SK-N-DZ (cell line): Measurements from ENCODE around the gene TEAD1.
"Not testable (repeated sequence)": the region's sequence is repeated elsewhere in the genome, so short reads cannot be mapped to it uniquely, and the experiment has no call there.

ENCODE experiments used
- DNase-seq: peaks from one replicate; pipeline ENCODE4 v3.0.0-alpha.2; 2015; ENCODE audit warnings: low spot score

Gene TEAD1

GRCh38 chr11:12860827-12861226 lies 186.6 kb downstream of the TEAD1 start:
- DNase-seq: no peak

GRCh38 chr11:12862696-12863469 lies 188.7 kb downstream of the TEAD1 start:
- no peak for DNase-seq

- no peak for DNase-seq
Observed at GRCh38 chr11:12863605-12864121, 189.4 kb downstream of the TEAD1 start.

GRCh38 chr11:12864316-12865156 lies 190.3 kb downstream of the TEAD1 start:
- no peak for DNase-seq

- no peak for DNase-seq
Observed at GRCh38 chr11:12865863-12866595, 191.8 kb downstream of the TEAD1 start.

- no peak for DNase-seq
Observed at GRCh38 chr11:12867531-12867930, 193.3 kb downstream of the TEAD1 start.

- DNase-seq: no peak
Observed at GRCh38 chr11:12868315-12869073, 194.3 kb downstream of the TEAD1 start.

GRCh38 chr11:12871241-12871640 lies 197.0 kb downstream of the TEAD1 start:
- no peak for DNase-seq

GRCh38 chr11:12871788-12872321 lies 197.6 kb downstream of the TEAD1 start:
- DNase-seq: no peak

GRCh38 chr11:12876340-12876739 lies 202.1 kb downstream of the TEAD1 start:
- DNase-seq: no peak

GRCh38 chr11:12876988-12877387 lies 202.8 kb downstream of the TEAD1 start:
- DNase-seq: no peak

- not testable (repeated sequence) for DNase-seq
Observed at GRCh38 chr11:12877508-12877907, 203.3 kb downstream of the TEAD1 start.

- no peak for DNase-seq
Observed at GRCh38 chr11:12880327-12880726, 206.1 kb downstream of the TEAD1 start.

GRCh38 chr11:12882670-12883069 lies 208.4 kb downstream of the TEAD1 start:
- DNase-seq: no peak

GRCh38 chr11:12884751-12885318 lies 210.6 kb downstream of the TEAD1 start:
- DNase-seq: no peak

- peak; percentile 34 for DNase-seq
Observed at GRCh38 chr11:12885717-12886239, 211.6 kb downstream of the TEAD1 start.

- DNase-seq: no peak
Observed at GRCh38 chr11:12886508-12886907, 212.3 kb downstream of the TEAD1 start.

- DNase-seq: peak; percentile 73
Observed at GRCh38 chr11:12888525-12889158, 214.4 kb downstream of the TEAD1 start.

- no peak for DNase-seq
Observed at GRCh38 chr11:12889243-12889642, 215.0 kb downstream of the TEAD1 start.

- no peak for DNase-seq
Observed at GRCh38 chr11:12890476-12890875, 216.3 kb downstream of the TEAD1 start.
